ENCODE results near the gene SSBP4. TPM values are rescaled to one million over a fixed set of nuclear protein-coding genes. Genes with fewer than 3 reads are reported as not detected.
A peak's percentile ranks its signal among the peaks of the same experiment; 100 is the strongest.

The SSBP4 gene
- total and polyA plus RNA-seq, 9 of the 15 experiments (the other 6 are each of a cell fraction or from before 2014, with no cell fraction given) = 1.1 to 189 (median 39.0) TPM

DNA sequence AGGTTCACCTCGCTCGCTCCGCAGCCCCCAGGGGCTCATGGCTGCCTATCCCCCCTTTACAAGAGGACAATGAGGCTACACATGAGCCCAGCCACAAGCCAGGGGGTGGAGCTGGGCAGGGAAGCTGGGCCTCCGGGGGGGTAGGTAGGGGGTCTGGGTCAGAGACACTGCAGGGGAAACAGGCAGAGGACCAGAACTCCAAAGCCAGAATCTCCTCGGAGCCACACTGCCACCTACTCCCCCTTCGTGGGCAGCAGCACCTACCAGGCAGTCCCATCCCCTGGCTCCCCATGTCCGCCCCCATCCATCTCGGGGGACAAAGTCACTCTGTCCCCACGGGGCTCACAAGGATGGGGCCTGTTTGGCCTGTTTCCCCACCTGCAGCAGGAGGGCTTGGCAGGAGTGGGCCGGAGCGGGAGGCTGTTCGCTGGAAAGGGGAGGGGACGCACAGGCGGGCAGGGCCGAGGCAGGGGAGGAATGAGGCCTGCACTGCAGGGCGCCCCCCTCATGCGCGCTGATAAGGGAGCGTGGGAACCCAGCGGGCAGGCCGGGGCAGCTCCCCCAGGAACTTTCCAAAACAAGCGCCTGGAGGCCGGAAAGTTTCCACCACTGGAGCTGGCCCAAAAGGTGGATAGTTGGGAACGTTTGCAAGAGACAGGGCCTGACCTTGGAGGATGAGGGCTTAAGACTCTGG is 19.3 kb downstream of the SSBP4 start (continued):
- no peak for TF ChIP-seq FOSL1 (tag; conservative IDR thresholded peaks at IDR 0.05)
- peak; percentile 36; the same call in 1 of the 2 replicates for TF ChIP-seq ZNF764 (CRISPR knock-in tag; IDR thresholded peaks at IDR 0.05; ENCODE audit: low read depth)
- peak; percentile 44 for TF ChIP-seq GABPA (tag; conservative IDR thresholded peaks at IDR 0.05; ENCODE audit: low read depth)
- TF ChIP-seq MTA3 (IDR thresholded peaks at IDR 0.05; ENCODE audit: borderline replicate concordance) = peak; percentile 90; the same call in 1 of the 2 replicates
- TF ChIP-seq GABPB1 (CRISPR knock-in tag; IDR thresholded peaks at IDR 0.05) = no peak; the same call in 1 of the 2 replicates
- TF ChIP-seq, protein P1, sequence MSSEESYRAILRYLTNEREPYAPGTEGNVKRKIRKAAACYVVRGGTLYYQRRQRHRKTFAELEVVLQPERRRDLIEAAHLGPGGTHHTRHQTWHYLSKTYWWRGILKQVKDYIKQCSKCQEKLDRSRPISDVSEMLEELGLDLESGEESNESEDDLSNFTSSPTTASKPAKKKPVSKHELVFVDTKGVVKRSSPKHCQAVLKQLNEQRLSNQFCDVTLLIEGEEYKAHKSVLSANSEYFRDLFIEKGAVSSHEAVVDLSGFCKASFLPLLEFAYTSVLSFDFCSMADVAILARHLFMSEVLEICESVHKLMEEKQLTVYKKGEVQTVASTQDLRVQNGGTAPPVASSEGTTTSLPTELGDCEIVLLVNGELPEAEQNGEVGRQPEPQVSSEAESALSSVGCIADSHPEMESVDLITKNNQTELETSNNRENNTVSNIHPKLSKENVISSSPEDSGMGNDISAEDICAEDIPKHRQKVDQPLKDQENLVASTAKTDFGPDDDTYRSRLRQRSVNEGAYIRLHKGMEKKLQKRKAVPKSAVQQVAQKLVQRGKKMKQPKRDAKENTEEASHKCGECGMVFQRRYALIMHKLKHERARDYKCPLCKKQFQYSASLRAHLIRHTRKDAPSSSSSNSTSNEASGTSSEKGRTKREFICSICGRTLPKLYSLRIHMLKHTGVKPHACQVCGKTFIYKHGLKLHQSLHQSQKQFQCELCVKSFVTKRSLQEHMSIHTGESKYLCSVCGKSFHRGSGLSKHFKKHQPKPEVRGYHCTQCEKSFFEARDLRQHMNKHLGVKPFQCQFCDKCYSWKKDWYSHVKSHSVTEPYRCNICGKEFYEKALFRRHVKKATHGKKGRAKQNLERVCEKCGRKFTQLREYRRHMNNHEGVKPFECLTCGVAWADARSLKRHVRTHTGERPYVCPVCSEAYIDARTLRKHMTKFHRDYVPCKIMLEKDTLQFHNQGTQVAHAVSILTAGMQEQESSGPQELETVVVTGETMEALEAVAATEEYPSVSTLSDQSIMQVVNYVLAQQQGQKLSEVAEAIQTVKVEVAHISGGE (CRISPR knock-in tag; IDR thresholded peaks at IDR 0.05) = peak in 1 of 3 experiments; percentile 47; a peak in 1 of 6 replicates
- TF ChIP-seq NUFIP1 (IDR thresholded peaks at IDR 0.05; ENCODE audit: partially characterized antibody) = no peak
- TF ChIP-seq TCF3 (CRISPR knock-in tag; IDR thresholded peaks at IDR 0.05) = peak; percentile 66
- TF ChIP-seq CBFA2T3 (IDR thresholded peaks at IDR 0.05) = peak; percentile 80
- TF ChIP-seq NFRKB (IDR thresholded peaks at IDR 0.05; ENCODE audit: low read depth) = no peak
- TF ChIP-seq, protein P2, sequence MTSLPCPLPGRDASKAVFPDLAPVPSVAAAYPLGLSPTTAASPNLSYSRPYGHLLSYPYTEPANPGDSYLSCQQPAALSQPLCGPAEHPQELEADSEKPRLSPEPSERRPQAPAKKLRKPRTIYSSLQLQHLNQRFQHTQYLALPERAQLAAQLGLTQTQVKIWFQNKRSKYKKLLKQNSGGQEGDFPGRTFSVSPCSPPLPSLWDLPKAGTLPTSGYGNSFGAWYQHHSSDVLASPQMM (CRISPR knock-in tag; IDR thresholded peaks at IDR 0.05) = no peak
- no peak for TF ChIP-seq TCF7L2 (IDR thresholded peaks at IDR 0.05; ENCODE audit: low read depth, low read length)
- TF ChIP-seq BRF1 (IDR thresholded peaks at IDR 0.05; ENCODE audit: borderline replicate concordance, extremely low read depth, insufficient read length) = no peak
- TF ChIP-seq MBD2 (IDR thresholded peaks at IDR 0.05; ENCODE audit: borderline replicate concordance, low read depth) = 0 out of 2 replicates have a peak, but pooled peaks have one; percentile 16
- peak; percentile 83 for TF ChIP-seq HDAC2 (IDR thresholded peaks at IDR 0.05)
- 0 out of 2 replicates have a peak, but pooled peaks have one; percentile 32 for TF ChIP-seq NCOA1 (IDR thresholded peaks at IDR 0.05; ENCODE audit: low read depth)
- TF ChIP-seq RBM15 (IDR thresholded peaks at IDR 0.05; ENCODE audit: insufficient read depth, low read length) = no peak
- TF ChIP-seq, protein P3, sequence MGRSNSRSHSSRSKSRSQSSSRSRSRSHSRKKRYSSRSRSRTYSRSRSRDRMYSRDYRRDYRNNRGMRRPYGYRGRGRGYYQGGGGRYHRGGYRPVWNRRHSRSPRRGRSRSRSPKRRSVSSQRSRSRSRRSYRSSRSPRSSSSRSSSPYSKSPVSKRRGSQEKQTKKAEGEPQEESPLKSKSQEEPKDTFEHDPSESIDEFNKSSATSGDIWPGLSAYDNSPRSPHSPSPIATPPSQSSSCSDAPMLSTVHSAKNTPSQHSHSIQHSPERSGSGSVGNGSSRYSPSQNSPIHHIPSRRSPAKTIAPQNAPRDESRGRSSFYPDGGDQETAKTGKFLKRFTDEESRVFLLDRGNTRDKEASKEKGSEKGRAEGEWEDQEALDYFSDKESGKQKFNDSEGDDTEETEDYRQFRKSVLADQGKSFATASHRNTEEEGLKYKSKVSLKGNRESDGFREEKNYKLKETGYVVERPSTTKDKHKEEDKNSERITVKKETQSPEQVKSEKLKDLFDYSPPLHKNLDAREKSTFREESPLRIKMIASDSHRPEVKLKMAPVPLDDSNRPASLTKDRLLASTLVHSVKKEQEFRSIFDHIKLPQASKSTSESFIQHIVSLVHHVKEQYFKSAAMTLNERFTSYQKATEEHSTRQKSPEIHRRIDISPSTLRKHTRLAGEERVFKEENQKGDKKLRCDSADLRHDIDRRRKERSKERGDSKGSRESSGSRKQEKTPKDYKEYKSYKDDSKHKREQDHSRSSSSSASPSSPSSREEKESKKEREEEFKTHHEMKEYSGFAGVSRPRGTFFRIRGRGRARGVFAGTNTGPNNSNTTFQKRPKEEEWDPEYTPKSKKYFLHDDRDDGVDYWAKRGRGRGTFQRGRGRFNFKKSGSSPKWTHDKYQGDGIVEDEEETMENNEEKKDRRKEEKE (IDR thresholded peaks at IDR 0.05; ENCODE audit: borderline replicate concordance in 1 of 2, control insufficient read depth in 1 of 2, low read depth in 2 of 2, low read length in 1 of 2) = 0 out of 4 replicates have a peak, but pooled peaks of 1 of the 2 experiments have one; percentile 45
- TF ChIP-seq, protein P4, sequence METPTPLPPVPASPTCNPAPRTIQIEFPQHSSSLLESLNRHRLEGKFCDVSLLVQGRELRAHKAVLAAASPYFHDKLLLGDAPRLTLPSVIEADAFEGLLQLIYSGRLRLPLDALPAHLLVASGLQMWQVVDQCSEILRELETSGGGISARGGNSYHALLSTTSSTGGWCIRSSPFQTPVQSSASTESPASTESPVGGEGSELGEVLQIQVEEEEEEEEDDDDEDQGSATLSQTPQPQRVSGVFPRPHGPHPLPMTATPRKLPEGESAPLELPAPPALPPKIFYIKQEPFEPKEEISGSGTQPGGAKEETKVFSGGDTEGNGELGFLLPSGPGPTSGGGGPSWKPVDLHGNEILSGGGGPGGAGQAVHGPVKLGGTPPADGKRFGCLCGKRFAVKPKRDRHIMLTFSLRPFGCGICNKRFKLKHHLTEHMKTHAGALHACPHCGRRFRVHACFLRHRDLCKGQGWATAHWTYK (CRISPR knock-in tag; IDR thresholded peaks at IDR 0.05) = peak; percentile 82

Data from K562 (cell line).